CD14-positive monocyte (primary cell): ENCODE results near the gene SNX15. TPM values are rescaled to one million over a fixed set of nuclear protein-coding genes. Genes with fewer than 3 reads are reported as not detected.

ENCODE experiments used
- DNase-seq, 3 donors: peaks; one replicate each; pipeline ENCODE4 v3.0.0-alpha.2; 2011 to 2022
- H2AFZ ChIP-seq: 2 replicates; pipeline ENCODE4 v1.6.0; 2012; ENCODE audit warnings: mild to moderate bottlenecking, low read depth, low read length, inconsistent platforms; ENCODE audit not compliant: insufficient read depth, poor library complexity, severe bottlenecking
- H3K27ac ChIP-seq, 2 donors: 1 replicate in 1 of 2; 2 replicates in 1 of 2; pipeline ENCODE4 v1.5.1; 2012 to 2013; ENCODE audit warnings: low read length in 2 of 2, control low read depth in 1 of 2, inconsistent platforms in 1 of 2, low read depth in 1 of 2, mild to moderate bottlenecking in 1 of 2
- H3K27me3 ChIP-seq, 2 donors: one replicate each; pipeline versions ENCODE4 v1.6.0 to v1.6.1; 2011 to 2013; ENCODE audit warnings: low read length in 2 of 2; ENCODE audit not compliant: control insufficient read depth in 2 of 2, insufficient read depth in 2 of 2
- H3K36me3 ChIP-seq, 2 donors: replicated peaks in 1 of 2; 1 replicate in 1 of 2; 2 replicates in 1 of 2; pipeline versions ENCODE4 v1.5.1 to v1.6.1; 2012 to 2013; ENCODE audit warnings: low read length in 2 of 2, control low read depth in 1 of 2, inconsistent platforms in 1 of 2, mild to moderate bottlenecking in 1 of 2; ENCODE audit not compliant: insufficient read depth in 2 of 2, control insufficient read depth in 1 of 2
- H3K4me1 ChIP-seq, 2 donors: 1 replicate in 1 of 2; 2 replicates in 1 of 2; pipeline versions ENCODE4 v1.5.1 to v1.6.1; 2012 to 2013; ENCODE audit warnings: low read length in 2 of 2, control low read depth in 1 of 2, inconsistent platforms in 1 of 2, mild to moderate bottlenecking in 1 of 2, moderate library complexity in 1 of 2; ENCODE audit not compliant: insufficient read depth in 2 of 2, control insufficient read depth in 1 of 2
- H3K4me2 ChIP-seq: replicated peaks from 2 replicates; pipeline ENCODE3; 2012; ENCODE audit warnings: low read length, moderate library complexity, mild to moderate bottlenecking; ENCODE audit not compliant: poor library complexity, severe bottlenecking; ENCODE audit errors: extremely low read depth
- H3K4me3 ChIP-seq, 3 experiments: fragments of 200-600 bp in 1 of 3; sonication (generic) in 1 of 3; replicated peaks in 1 of 3; 1 replicate in 2 of 3; 2 replicates in 1 of 3; pipeline ENCODE4 v1.5.1; 2011 to 2013; ENCODE audit warnings: low read length in 3 of 3, mild to moderate bottlenecking in 3 of 3, control low read depth in 2 of 3, low read depth in 2 of 3, inconsistent platforms in 1 of 3, moderate library complexity in 1 of 3
- H3K79me2 ChIP-seq: 2 replicates; pipeline ENCODE4 v1.6.0; 2012; ENCODE audit warnings: mild to moderate bottlenecking, control low read depth, inconsistent platforms, low read length, moderate library complexity; ENCODE audit not compliant: insufficient read depth
- H3K9ac ChIP-seq: 2 replicates; pipeline ENCODE4 v1.6.0; 2017; ENCODE audit warnings: low read length, mild to moderate bottlenecking; ENCODE audit not compliant: insufficient read depth, poor library complexity, severe bottlenecking
- H3K9me3 ChIP-seq, 2 donors: replicated peaks in 1 of 2; 1 replicate in 1 of 2; 2 replicates in 1 of 2; pipeline versions ENCODE4 v1.5.1 to v1.6.1; 2012 to 2013; ENCODE audit warnings: low read length in 2 of 2, control low read depth in 1 of 2; ENCODE audit not compliant: control insufficient read depth in 1 of 2, insufficient read depth in 1 of 2
- H4K20me1 ChIP-seq: 2 replicates; pipeline ENCODE4 v1.6.0; 2012; ENCODE audit warnings: mild to moderate bottlenecking, low read length, control low read depth, moderate library complexity; ENCODE audit not compliant: insufficient read depth
- H3K27ac Mint-ChIP-seq, 7 donors: one replicate each; pipeline ENCODE4 v1.8.0; 2020; ENCODE audit warnings: mild to moderate bottlenecking in 7 of 7, mixed read lengths in 7 of 7, moderate library complexity in 6 of 7, inconsistent platforms in 2 of 7
- H3K27me3 Mint-ChIP-seq, 3 donors: one replicate each; pipeline ENCODE4 v1.8.0; 2021 to 2022; ENCODE audit warnings: low read depth in 3 of 3, mild to moderate bottlenecking in 3 of 3, mixed read lengths in 3 of 3, moderate library complexity in 3 of 3, inconsistent platforms in 1 of 3
- H3K36me3 Mint-ChIP-seq, 2 donors: one replicate each; pipeline ENCODE4 v1.8.0; 2020; ENCODE audit warnings: mixed read lengths in 2 of 2, inconsistent platforms in 1 of 2, mild to moderate bottlenecking in 1 of 2
- H3K4me1 Mint-ChIP-seq: one replicate; pipeline ENCODE4 v1.8.0; 2020; ENCODE audit warnings: mild to moderate bottlenecking, mixed read lengths
- H3K4me3 Mint-ChIP-seq, 2 donors: one replicate each; pipeline ENCODE4 v1.8.0; 2020; ENCODE audit warnings: mild to moderate bottlenecking in 2 of 2, mixed read lengths in 2 of 2, moderate library complexity in 1 of 2
- H3K9me3 Mint-ChIP-seq, 7 donors: one replicate each; pipeline ENCODE4 v1.8.0; 2020 to 2022; ENCODE audit warnings: mixed read lengths in 7 of 7, mild to moderate bottlenecking in 6 of 7, moderate library complexity in 6 of 7, inconsistent platforms in 2 of 7
- CTCF ChIP-seq: fragments of 200-600 bp; IDR thresholded peaks from one replicate; pipeline ENCODE4 v1.8.0; 2022; ENCODE audit warnings: antibody characterized with exemption, mild to moderate bottlenecking
- WGBS: methylation state at CpG from one replicate; pipeline ENCODE4 v1.1.5; 2013; ENCODE audit warnings: missing lambda C conversion rate; ENCODE audit not compliant: insufficient coverage; 5-methylcytosine and 5-hydroxymethylcytosine counted together
- intact Hi-C, 2 donors: fragments of 100-400 bp; cut with micrococcal nuclease; formaldehyde crosslinking; loops; one replicate each; pipeline versions ENCODE4 v1.15.0 to v1.15.1; 2023
- polyA plus RNA-seq, 3 donors: library from polyadenylated mRNA; depleted of rRNA in 1 of 3; unstranded in 2 of 3; stranded (reverse) in 1 of 3; fragments of 300-500 nt in 2 of 3; fragments of >200 nt in 1 of 3; fragmentation: Illumina TruSeq in 2 of 3; gene quantifications; 1 replicate in 2 of 3; 2 replicates in 1 of 3; pipeline ENCODE4 v1.2.3, GENCODE V29; 2012 to 2021

Gene SNX15
- polyA plus RNA-seq, 3 donors, result 16.2 to 26.7 (median 17.8) TPM

GRCh38 chr11:65026810-65027209 is 429 bp upstream of the SNX15 start:
- Histone ChIP-seq H3K36me3 (peaks cover 4 to 14% of the 10 kb centered on the region in 2 donors), H3K79me2 (peaks cover 7% of the 10 kb centered on the region), H2AFZ (peak overlapping the region; percentile 83), H3K4me2 (peak overlapping the region; percentile 83), H3K27me3 (no peaks in the 10 kb centered on the region), H3K4me3 (peak overlapping the region in 1 of 3 experiments; percentile 78), H3K9me3 (no peaks in the 10 kb centered on the region), H3K9ac (no peak overlapping the region), H3K27ac (peak overlapping the region in 1 of 2 donors; percentile 78), H4K20me1 (peaks cover under 1% of the 10 kb centered on the region), H3K4me1 (peaks cover 14 to 26% of the 10 kb centered on the region in 2 donors)
- Mint-ChIP-seq H3K4me3 (peak overlapping the region; percentile 78 to 82), H3K36me3 (peaks cover 12 to 16% of the 10 kb centered on the region in 2 donors), H3K27ac (peak overlapping the region in 5 of 7 donors; percentile 71 to 95 (median 88)), H3K27me3 (peaks cover 0 to 1% (median 0%) of the 10 kb centered on the region in 3 donors), H3K4me1 (peaks cover 31% of the 10 kb centered on the region), H3K9me3 (peaks cover 0 to 4% (median 0%) of the 10 kb centered on the region in 7 donors)
- DNase-seq, result peak in 2 of 3 donors; percentile 40 to 75
- intact Hi-C loops, result loop anchor here (5.0 to 10.0 kb wide), 3 partner anchors 55 to 548 kb away; partner anchors contain the start of genes ATG2A (in 2 of the 2), CDCA5 (in 1 of the 2), EHBP1L1 (in 1 of the 2) and FAM89B (in 1 of the 2)
- no peak for TF ChIP-seq CTCF
- 90% methylated on average over 6 of the region's 10 CpGs for WGBS

GRCh38 chr11:65032216-65032615 is 5.0 kb downstream of the SNX15 start:
- Mint-ChIP-seq H3K4me3 (no peak overlapping the region), H3K27me3 (peaks cover 0 to 1% (median 0%) of the 10 kb centered on the region in 3 donors), H3K9me3 (peaks cover 0 to 2% (median 0%) of the 10 kb centered on the region in 7 donors), H3K36me3 (peaks cover 47 to 61% of the 10 kb centered on the region in 2 donors), H3K27ac (peak overlapping the region in 1 of 7 donors; percentile 61), H3K4me1 (peaks cover 14% of the 10 kb centered on the region)
- intact Hi-C loops, result loop anchor here in 1 of 2 donors (5.0 kb wide), 1 partner anchor 55 kb away; a partner anchor contains a TSS
- peaks cover 36 to 59% of the 10 kb centered on the region in 2 donors for H3K36me3 ChIP-seq
- no peak for DNase-seq
- H3K4me3 ChIP-seq, result no peak overlapping the region
- H3K79me2 ChIP-seq, result peaks cover 7% of the 10 kb centered on the region
- H3K27ac ChIP-seq, result no peak overlapping the region
- no peak overlapping the region for H3K9ac ChIP-seq
- H3K9me3 ChIP-seq, result no peaks in the 10 kb centered on the region
- peaks cover 8 to 14% of the 10 kb centered on the region in 2 donors for H3K4me1 ChIP-seq
- no peak for TF ChIP-seq CTCF
- H2AFZ ChIP-seq, result no peak overlapping the region
- H3K27me3 ChIP-seq, result no peaks in the 10 kb centered on the region
- 86% methylated on average over 10 of the region's 13 CpGs for WGBS
- H4K20me1 ChIP-seq, result peaks cover 4% of the 10 kb centered on the region
- H3K4me2 ChIP-seq, result no peak overlapping the region
